WTC11 (cell line): ENCODE results near the gene GRK6. TPM values are rescaled to one million over a fixed set of nuclear protein-coding genes. Genes with fewer than 3 reads are reported as not detected.

Experiments
- ATAC-seq: fragments of 200-7000 bp; cut with Tn5 transposase; 2 replicates; pipeline ENCODE4 v1.10.0; 2021; ENCODE audit warnings: mild to moderate bottlenecking, moderate library complexity
- CTCF ChIA-PET: fragments of 300-600 bp; sonication (Branson Sonifier 250); formaldehyde crosslinking; loops from one replicate; lab custom pipeline; 2021; ENCODE audit warnings: antibody characterized with exemption; lab: Charles Lee
- POLR2A ChIA-PET: fragments of 350-600 bp; sonication (Branson Sonifier 250); formaldehyde crosslinking; loops from one replicate; lab custom pipeline; 2021; ENCODE audit warnings: antibody characterized with exemption; lab: Charles Lee
- DNase-seq: peaks from one replicate; pipeline ENCODE4 v3.0.0; 2021; ENCODE audit warnings: low spot score
- H3K27ac Mint-ChIP-seq: 2 replicates; pipeline ENCODE4 v1.8.0; 2021; ENCODE audit warnings: mixed read lengths
- H3K27me3 Mint-ChIP-seq: 2 replicates; pipeline ENCODE4 v1.8.0; 2021; ENCODE audit warnings: low read depth, mild to moderate bottlenecking, moderate library complexity, mixed read lengths
- H3K36me3 Mint-ChIP-seq: 2 replicates; pipeline ENCODE4 v1.8.0; 2021; ENCODE audit warnings: mixed read lengths
- H3K4me1 Mint-ChIP-seq: 2 replicates; pipeline ENCODE4 v1.8.0; 2022; ENCODE audit warnings: mixed read lengths
- H3K4me3 Mint-ChIP-seq: 2 replicates; pipeline ENCODE4 v1.8.0; 2021; ENCODE audit warnings: mild to moderate bottlenecking, moderate library complexity, mixed read lengths
- H3K9me3 Mint-ChIP-seq: 2 replicates; pipeline ENCODE4 v1.8.0; 2021; ENCODE audit warnings: mixed read lengths
- CREM ChIP-seq: sonication (generic); formaldehyde crosslinking; IDR thresholded peaks from 2 replicates; pipeline ENCODE4 v1.8.1; 2022; ENCODE audit warnings: mild to moderate bottlenecking, missing genetic modification reagents, moderate library complexity
- ELF4 ChIP-seq: sonication (generic); formaldehyde crosslinking; IDR thresholded peaks from 2 replicates; pipeline ENCODE4 v1.8.1; 2022; ENCODE audit warnings: low read depth, mild to moderate bottlenecking, moderate library complexity, missing genetic modification reagents
- EMX1 ChIP-seq: fragments of 250-450 bp; sonication (Bioruptor Pico); IDR thresholded peaks from 2 replicates; pipeline ENCODE4 v1.8.0; 2021; ENCODE audit warnings: mild to moderate bottlenecking
- FOXP1 ChIP-seq: sonication (generic); formaldehyde crosslinking; IDR thresholded peaks from 2 replicates; pipeline ENCODE4 v1.8.0; 2022; ENCODE audit warnings: missing genetic modification reagents, mild to moderate bottlenecking, moderate library complexity, borderline replicate concordance
- GRHL2 ChIP-seq: fragments of 250-450 bp; sonication (Bioruptor Pico); IDR thresholded peaks from 2 replicates; pipeline ENCODE4 v1.8.0; 2022; ENCODE audit warnings: mild to moderate bottlenecking, moderate library complexity; ENCODE audit not compliant: insufficient replicate concordance, severe bottlenecking
- GTF2I ChIP-seq: fragments of 250-450 bp; sonication (Bioruptor Pico); conservative IDR thresholded peaks from 2 replicates; pipeline ENCODE4 v1.4.0; 2021; ENCODE audit warnings: mild to moderate bottlenecking
- IRF2 ChIP-seq: sonication (generic); formaldehyde crosslinking; IDR thresholded peaks from 2 replicates; pipeline ENCODE4 v1.8.0; 2022; ENCODE audit warnings: low read depth, missing genetic modification reagents, borderline replicate concordance
- JUN ChIP-seq: sonication (generic); formaldehyde crosslinking; IDR thresholded peaks from 2 replicates; pipeline ENCODE4 v1.8.0; 2023; ENCODE audit warnings: mild to moderate bottlenecking, missing genetic modification reagents
- MXD4 ChIP-seq: fragments of 250-450 bp; sonication (Bioruptor Pico); IDR thresholded peaks from 2 replicates; pipeline ENCODE4 v1.8.0; 2021; ENCODE audit warnings: mild to moderate bottlenecking, moderate library complexity, borderline replicate concordance
- NFE2L1 ChIP-seq: sonication (generic); formaldehyde crosslinking; IDR thresholded peaks from 2 replicates; pipeline ENCODE4 v1.8.1; 2023; ENCODE audit warnings: missing genetic modification reagents
- NR3C1 ChIP-seq: sonication (generic); formaldehyde crosslinking; conservative IDR thresholded peaks from 2 replicates; pipeline ENCODE4 v1.8.1; 2023; ENCODE audit warnings: low read depth, mild to moderate bottlenecking, missing genetic modification reagents
- RELA ChIP-seq: sonication (generic); formaldehyde crosslinking; IDR thresholded peaks from 2 replicates; pipeline ENCODE4 v1.8.1; 2022; ENCODE audit warnings: missing genetic modification reagents, mild to moderate bottlenecking, borderline replicate concordance
- TCF7 ChIP-seq: sonication (generic); formaldehyde crosslinking; IDR thresholded peaks from 2 replicates; pipeline ENCODE4 v1.8.0; 2022; ENCODE audit warnings: mild to moderate bottlenecking, low read depth, missing genetic modification reagents, moderate library complexity
- TP53 ChIP-seq: sonication (generic); formaldehyde crosslinking; IDR thresholded peaks from 2 replicates; pipeline ENCODE4 v1.8.1; 2023; ENCODE audit warnings: mild to moderate bottlenecking, missing genetic modification reagents
- ZBTB21 ChIP-seq: sonication (generic); formaldehyde crosslinking; IDR thresholded peaks from 2 replicates; pipeline ENCODE4 v1.8.1; 2023; ENCODE audit warnings: mild to moderate bottlenecking, missing genetic modification reagents, borderline replicate concordance
- ZNF121 ChIP-seq: sonication (generic); formaldehyde crosslinking; IDR thresholded peaks from 2 replicates; pipeline ENCODE4 v1.8.0; 2023; ENCODE audit warnings: missing genetic modification reagents
- ZNF317 ChIP-seq: sonication (generic); formaldehyde crosslinking; IDR thresholded peaks from 2 replicates; pipeline ENCODE4 v1.8.1; 2023; ENCODE audit warnings: low read depth, mild to moderate bottlenecking, moderate library complexity, missing genetic modification reagents, borderline replicate concordance
- total RNA-seq: library from RNA; stranded (reverse); gene quantifications from 3 replicates; pipeline ENCODE4 v1.2.3, GENCODE V29; 2021
- TF ChIP-seq, protein P1 (sequence below): sonication (generic); formaldehyde crosslinking; IDR thresholded peaks from 2 replicates; pipeline ENCODE4 v1.8.0; 2022; ENCODE audit warnings: mild to moderate bottlenecking, missing genetic modification reagents
- TF ChIP-seq, protein P2 (sequence below): fragments of 200-600 bp; IDR thresholded peaks from 2 replicates; pipeline ENCODE4 v1.8.0; 2022; ENCODE audit warnings: antibody characterized with exemption
- TF ChIP-seq, protein P3 (sequence below): fragments of 250-450 bp; sonication (Bioruptor Pico); conservative IDR thresholded peaks from 2 replicates; pipeline ENCODE4 v1.9.0; 2021; ENCODE audit warnings: mild to moderate bottlenecking
- TF ChIP-seq, protein P4 (sequence below): fragments of 250-450 bp; sonication (Bioruptor Pico); IDR thresholded peaks from 2 replicates; pipeline ENCODE4 v1.8.0; 2021; ENCODE audit warnings: mild to moderate bottlenecking
- TF ChIP-seq, protein P5 (sequence below): sonication (generic); formaldehyde crosslinking; IDR thresholded peaks from 2 replicates; pipeline ENCODE4 v1.8.1; 2023; ENCODE audit warnings: mild to moderate bottlenecking, missing genetic modification reagents, borderline replicate concordance
- TF ChIP-seq, protein P6 (sequence below): sonication (generic); formaldehyde crosslinking; IDR thresholded peaks from 2 replicates; pipeline ENCODE4 v1.8.0; 2022; ENCODE audit warnings: mild to moderate bottlenecking, missing genetic modification reagents

Gene GRK6
- total RNA-seq, 1 experiment from 2014 or later = 69.2 TPM

DNA sequence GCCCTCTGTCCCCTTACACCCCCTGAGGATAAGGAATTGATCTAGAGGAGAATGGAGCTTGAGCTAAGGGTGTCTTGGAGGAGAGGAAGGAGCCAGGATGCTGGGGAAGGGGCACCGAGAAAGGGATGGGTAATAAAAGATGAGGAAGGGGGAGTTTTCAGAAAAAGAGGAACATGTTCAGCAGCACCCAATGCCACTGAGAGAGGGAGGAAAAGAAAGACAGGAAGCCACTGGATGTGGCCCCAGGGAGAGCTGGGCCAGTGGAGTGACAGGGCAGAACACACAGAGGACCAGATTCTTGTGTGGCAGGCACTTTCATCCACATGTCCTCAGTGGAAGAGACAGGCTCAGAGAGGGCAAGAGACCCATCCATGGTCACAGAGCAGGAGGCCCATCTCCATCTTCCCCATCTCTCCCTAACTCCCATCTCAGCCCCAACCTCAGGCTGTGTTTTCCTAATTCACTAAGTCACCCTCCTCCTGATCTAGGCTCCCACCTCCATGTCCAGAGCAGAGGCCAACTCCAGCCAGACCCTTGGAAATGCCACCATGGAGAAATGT lies 33.2 kb upstream of the GRK6 start:
- DNase-seq (no peak), ATAC-seq (no peak)
- Mint-ChIP-seq H3K4me1 (peaks cover 41% of the 10 kb centered on the region), H3K27ac (no peak overlapping the region), H3K4me3 (no peak overlapping the region), H3K9me3 (no peaks in the 10 kb centered on the region), H3K27me3 (peaks cover 27% of the 10 kb centered on the region), H3K36me3 (no peaks in the 10 kb centered on the region)
- POLR2A ChIA-PET = interaction anchor here (1.5 kb wide), 1 partner anchor 9 kb away, joined by 6 read pairs; no protein-coding TSS in a partner anchor
- CTCF ChIA-PET = interaction anchor here (0.8 to 9.6 kb wide), 9 partner anchors 10 to 83 kb away, joined by 3 to 216 read pairs (median 4); partner anchors contain the start of gene PFN3
- TF ChIP-seq RELA (CRISPR knock-in tag) (no peak), JUN (CRISPR knock-in tag) (no peak), EMX1 (CRISPR knock-in tag) (no peak), GTF2I (CRISPR knock-in tag) (no peak), CREM (CRISPR knock-in tag) (no peak), ZNF121 (CRISPR knock-in tag) (no peak)
- TF ChIP-seq, protein P1, sequence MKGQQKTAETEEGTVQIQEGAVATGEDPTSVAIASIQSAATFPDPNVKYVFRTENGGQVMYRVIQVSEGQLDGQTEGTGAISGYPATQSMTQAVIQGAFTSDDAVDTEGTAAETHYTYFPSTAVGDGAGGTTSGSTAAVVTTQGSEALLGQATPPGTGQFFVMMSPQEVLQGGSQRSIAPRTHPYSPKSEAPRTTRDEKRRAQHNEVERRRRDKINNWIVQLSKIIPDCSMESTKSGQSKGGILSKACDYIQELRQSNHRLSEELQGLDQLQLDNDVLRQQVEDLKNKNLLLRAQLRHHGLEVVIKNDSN = no peak

DNA sequence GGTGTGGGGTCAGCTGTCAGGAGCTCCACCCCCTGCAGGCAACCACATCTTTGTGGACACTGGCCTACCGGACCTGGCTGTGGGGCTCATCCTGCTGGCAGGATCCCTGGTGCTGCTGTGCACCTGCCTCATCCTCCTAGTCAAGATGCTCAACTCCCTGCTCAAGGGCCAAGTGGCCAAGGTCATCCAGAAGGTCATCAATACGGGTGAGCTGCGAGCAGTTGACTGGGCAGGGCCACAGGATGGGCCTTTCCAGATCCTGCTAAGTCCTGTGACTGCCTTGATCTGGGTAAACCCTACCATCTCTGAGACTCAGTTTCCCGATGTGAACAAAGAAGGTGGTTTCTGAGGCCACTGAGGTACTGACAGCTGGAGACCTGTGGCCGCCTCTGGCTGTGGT lies 32.5 kb upstream of the GRK6 start:
- peaks cover 20% of the 10 kb centered on the region for H3K27me3 Mint-ChIP-seq
- H3K9me3 Mint-ChIP-seq = no peaks in the 10 kb centered on the region
- peaks cover 36% of the 10 kb centered on the region for H3K4me1 Mint-ChIP-seq
- ATAC-seq = no peak
- no peak overlapping the region for H3K27ac Mint-ChIP-seq
- POLR2A ChIA-PET = interaction anchor here (0.6 to 1.5 kb wide), 3 partner anchors 9 to 64 kb away, joined by 3 to 6 read pairs (median 4); no protein-coding TSS in a partner anchor
- H3K4me3 Mint-ChIP-seq = no peak overlapping the region
- H3K36me3 Mint-ChIP-seq = no peaks in the 10 kb centered on the region
- CTCF ChIA-PET = interaction anchor here (0.6 to 9.6 kb wide), 7 partner anchors 9 to 167 kb away, joined by 3 to 216 read pairs (median 5); partner anchors contain the start of gene PFN3
- DNase-seq = no peak
- TF ChIP-seq NR3C1 (CRISPR knock-in tag) = no peak
- TF ChIP-seq, protein P2, sequence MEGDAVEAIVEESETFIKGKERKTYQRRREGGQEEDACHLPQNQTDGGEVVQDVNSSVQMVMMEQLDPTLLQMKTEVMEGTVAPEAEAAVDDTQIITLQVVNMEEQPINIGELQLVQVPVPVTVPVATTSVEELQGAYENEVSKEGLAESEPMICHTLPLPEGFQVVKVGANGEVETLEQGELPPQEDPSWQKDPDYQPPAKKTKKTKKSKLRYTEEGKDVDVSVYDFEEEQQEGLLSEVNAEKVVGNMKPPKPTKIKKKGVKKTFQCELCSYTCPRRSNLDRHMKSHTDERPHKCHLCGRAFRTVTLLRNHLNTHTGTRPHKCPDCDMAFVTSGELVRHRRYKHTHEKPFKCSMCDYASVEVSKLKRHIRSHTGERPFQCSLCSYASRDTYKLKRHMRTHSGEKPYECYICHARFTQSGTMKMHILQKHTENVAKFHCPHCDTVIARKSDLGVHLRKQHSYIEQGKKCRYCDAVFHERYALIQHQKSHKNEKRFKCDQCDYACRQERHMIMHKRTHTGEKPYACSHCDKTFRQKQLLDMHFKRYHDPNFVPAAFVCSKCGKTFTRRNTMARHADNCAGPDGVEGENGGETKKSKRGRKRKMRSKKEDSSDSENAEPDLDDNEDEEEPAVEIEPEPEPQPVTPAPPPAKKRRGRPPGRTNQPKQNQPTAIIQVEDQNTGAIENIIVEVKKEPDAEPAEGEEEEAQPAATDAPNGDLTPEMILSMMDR = no peak
- TF ChIP-seq ELF4 = no peak
- TF ChIP-seq NFE2L1 (CRISPR knock-in tag) = no peak
- TF ChIP-seq, protein P3, sequence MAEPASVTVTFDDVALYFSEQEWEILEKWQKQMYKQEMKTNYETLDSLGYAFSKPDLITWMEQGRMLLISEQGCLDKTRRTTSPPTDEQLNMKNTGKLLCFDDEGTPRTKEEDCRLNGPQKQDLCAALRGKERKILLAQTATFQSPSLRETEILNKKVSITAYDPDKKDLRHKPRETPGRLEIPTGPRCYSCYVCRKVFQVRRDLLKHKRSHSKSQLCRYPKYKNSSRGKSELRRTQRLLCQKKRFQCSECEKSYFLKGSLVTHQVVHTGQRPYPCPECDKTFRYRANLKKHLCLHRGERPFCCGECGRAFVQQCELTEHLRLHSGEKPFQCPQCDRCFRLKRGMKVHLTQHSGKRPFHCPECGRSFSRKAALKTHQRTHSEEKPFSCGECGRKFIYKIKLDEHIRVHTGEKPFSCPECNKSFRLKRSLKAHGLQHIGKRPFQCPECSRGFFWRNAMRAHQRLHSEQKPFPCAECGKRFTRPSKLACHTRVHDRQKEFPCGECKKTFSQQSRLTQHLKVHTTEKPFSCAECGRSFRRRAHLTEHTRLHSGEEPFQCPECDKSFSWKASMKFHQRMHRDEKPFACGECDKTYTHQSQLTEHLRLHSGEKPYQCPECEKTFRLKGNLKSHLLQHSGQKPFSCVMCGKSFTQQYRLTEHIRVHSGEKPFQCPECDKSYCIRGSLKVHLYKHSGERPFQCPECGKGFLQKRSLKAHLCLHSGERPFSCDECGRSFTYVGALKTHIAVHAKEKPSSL (CRISPR knock-in tag) = no peak
- TF ChIP-seq ZNF317 = no peak
- no peak for TF ChIP-seq IRF2 (CRISPR knock-in tag)
- TF ChIP-seq, protein P4, sequence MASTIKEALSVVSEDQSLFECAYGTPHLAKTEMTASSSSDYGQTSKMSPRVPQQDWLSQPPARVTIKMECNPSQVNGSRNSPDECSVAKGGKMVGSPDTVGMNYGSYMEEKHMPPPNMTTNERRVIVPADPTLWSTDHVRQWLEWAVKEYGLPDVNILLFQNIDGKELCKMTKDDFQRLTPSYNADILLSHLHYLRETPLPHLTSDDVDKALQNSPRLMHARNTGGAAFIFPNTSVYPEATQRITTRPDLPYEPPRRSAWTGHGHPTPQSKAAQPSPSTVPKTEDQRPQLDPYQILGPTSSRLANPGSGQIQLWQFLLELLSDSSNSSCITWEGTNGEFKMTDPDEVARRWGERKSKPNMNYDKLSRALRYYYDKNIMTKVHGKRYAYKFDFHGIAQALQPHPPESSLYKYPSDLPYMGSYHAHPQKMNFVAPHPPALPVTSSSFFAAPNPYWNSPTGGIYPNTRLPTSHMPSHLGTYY (CRISPR knock-in tag) = no peak
- TF ChIP-seq TCF7 (CRISPR knock-in tag) = no peak
- no peak for TF ChIP-seq TP53
- TF ChIP-seq GRHL2 (CRISPR knock-in tag) = no peak
- TF ChIP-seq, protein P5, sequence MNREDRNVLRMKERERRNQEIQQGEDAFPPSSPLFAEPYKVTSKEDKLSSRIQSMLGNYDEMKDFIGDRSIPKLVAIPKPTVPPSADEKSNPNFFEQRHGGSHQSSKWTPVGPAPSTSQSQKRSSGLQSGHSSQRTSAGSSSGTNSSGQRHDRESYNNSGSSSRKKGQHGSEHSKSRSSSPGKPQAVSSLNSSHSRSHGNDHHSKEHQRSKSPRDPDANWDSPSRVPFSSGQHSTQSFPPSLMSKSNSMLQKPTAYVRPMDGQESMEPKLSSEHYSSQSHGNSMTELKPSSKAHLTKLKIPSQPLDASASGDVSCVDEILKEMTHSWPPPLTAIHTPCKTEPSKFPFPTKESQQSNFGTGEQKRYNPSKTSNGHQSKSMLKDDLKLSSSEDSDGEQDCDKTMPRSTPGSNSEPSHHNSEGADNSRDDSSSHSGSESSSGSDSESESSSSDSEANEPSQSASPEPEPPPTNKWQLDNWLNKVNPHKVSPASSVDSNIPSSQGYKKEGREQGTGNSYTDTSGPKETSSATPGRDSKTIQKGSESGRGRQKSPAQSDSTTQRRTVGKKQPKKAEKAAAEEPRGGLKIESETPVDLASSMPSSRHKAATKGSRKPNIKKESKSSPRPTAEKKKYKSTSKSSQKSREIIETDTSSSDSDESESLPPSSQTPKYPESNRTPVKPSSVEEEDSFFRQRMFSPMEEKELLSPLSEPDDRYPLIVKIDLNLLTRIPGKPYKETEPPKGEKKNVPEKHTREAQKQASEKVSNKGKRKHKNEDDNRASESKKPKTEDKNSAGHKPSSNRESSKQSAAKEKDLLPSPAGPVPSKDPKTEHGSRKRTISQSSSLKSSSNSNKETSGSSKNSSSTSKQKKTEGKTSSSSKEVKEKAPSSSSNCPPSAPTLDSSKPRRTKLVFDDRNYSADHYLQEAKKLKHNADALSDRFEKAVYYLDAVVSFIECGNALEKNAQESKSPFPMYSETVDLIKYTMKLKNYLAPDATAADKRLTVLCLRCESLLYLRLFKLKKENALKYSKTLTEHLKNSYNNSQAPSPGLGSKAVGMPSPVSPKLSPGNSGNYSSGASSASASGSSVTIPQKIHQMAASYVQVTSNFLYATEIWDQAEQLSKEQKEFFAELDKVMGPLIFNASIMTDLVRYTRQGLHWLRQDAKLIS (CRISPR knock-in tag) = no peak
- TF ChIP-seq, protein P6, sequence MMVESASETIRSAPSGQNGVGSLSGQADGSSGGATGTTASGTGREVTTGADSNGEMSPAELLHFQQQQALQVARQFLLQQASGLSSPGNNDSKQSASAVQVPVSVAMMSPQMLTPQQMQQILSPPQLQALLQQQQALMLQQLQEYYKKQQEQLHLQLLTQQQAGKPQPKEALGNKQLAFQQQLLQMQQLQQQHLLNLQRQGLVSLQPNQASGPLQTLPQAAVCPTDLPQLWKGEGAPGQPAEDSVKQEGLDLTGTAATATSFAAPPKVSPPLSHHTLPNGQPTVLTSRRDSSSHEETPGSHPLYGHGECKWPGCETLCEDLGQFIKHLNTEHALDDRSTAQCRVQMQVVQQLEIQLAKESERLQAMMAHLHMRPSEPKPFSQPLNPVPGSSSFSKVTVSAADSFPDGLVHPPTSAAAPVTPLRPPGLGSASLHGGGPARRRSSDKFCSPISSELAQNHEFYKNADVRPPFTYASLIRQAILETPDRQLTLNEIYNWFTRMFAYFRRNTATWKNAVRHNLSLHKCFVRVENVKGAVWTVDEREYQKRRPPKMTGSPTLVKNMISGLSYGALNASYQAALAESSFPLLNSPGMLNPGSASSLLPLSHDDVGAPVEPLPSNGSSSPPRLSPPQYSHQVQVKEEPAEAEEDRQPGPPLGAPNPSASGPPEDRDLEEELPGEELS = no peak
- TF ChIP-seq MXD4 (CRISPR knock-in tag) = no peak
- no peak for TF ChIP-seq FOXP1 (CRISPR knock-in tag)
- no peak for TF ChIP-seq ZBTB21 (CRISPR knock-in tag)
